ENCODE results near the gene DVL1. TPM values are rescaled to one million over a fixed set of nuclear protein-coding genes. Genes with fewer than 3 reads are reported as not detected.

DVL1 gene
- polyA plus RNA-seq, 4 donors = 24.6 to 52.2 (median 45.6) TPM

GRCh38 chr1:1286313-1287261 is 62.6 kb downstream of the DVL1 start:
- no peak for DNase-seq (ENCODE audit: low read depth in 4 of 4, low spot score in 2 of 4)

GRCh38 chr1:1285611-1286311 is 63.5 kb downstream of the DVL1 start:
- DNase-seq (ENCODE audit: low read depth in 4 of 4, low spot score in 2 of 4) = no peak

Other genes starting within 250 kb of the DVL1 start
- 10 to 100 TPM in 3 of 4 donors, 1 to 10 TPM in 1; 5.5 to 24.1 (median 14.1) TPM for gene C1orf159, start 233.3 kb downstream of the DVL1 start, polyA plus RNA-seq (ENCODE audit: insufficient read length in 4 of 4)
- gene TTLL10, start 175.5 kb downstream of the DVL1 start, polyA plus RNA-seq (ENCODE audit: insufficient read length in 4 of 4) = 1 to 10 TPM in 1 of 4 donors, under 1 TPM in 3; 0.41 to 1.1 (median 0.63) TPM
- gene TNFRSF18, start 142.8 kb downstream of the DVL1 start, polyA plus RNA-seq (ENCODE audit: insufficient read length in 4 of 4) = under 1 TPM; 0.29 to 0.79 (median 0.53) TPM
- 1 to 10 TPM; 1.7 to 3.1 (median 2.0) TPM for gene TNFRSF4, start 135.3 kb downstream of the DVL1 start, polyA plus RNA-seq (ENCODE audit: insufficient read length in 4 of 4)
- 100 to 1,000 TPM; 115 to 144 (median 130) TPM for gene SDF4, start 117.4 kb downstream of the DVL1 start, polyA plus RNA-seq (ENCODE audit: insufficient read length in 4 of 4)
- 10 to 100 TPM; 19.8 to 24.4 (median 21.4) TPM for gene B3GALT6, start 117.2 kb downstream of the DVL1 start, polyA plus RNA-seq (ENCODE audit: insufficient read length in 4 of 4)
- 10 to 100 TPM in 3 of 4 donors, 1 to 10 TPM in 1; 7.2 to 17.3 (median 14.9) TPM for gene C1QTNF12, start 102.7 kb downstream of the DVL1 start, polyA plus RNA-seq (ENCODE audit: insufficient read length in 4 of 4)
- 10 to 100 TPM; 40.9 to 68.6 (median 58.4) TPM for gene UBE2J2, start 75.6 kb downstream of the DVL1 start, polyA plus RNA-seq (ENCODE audit: insufficient read length in 4 of 4)
- gene SCNN1D, start 69.0 kb downstream of the DVL1 start, polyA plus RNA-seq (ENCODE audit: insufficient read length in 4 of 4) = 10 to 100 TPM in 1 of 4 donors, 1 to 10 TPM in 3; 2.4 to 10.2 (median 6.9) TPM
- gene ACAP3, start 41.5 kb downstream of the DVL1 start, polyA plus RNA-seq (ENCODE audit: insufficient read length in 4 of 4) = 10 to 100 TPM; 14.9 to 45.2 (median 33.0) TPM
- gene PUSL1, start 40.8 kb downstream of the DVL1 start, polyA plus RNA-seq (ENCODE audit: insufficient read length in 4 of 4) = 10 to 100 TPM in 2 of 4 donors, 1 to 10 TPM in 2; 7.3 to 12.4 (median 10.7) TPM
- 100 to 1,000 TPM in 3 of 4 donors, 10 to 100 TPM in 1; 94.8 to 169 (median 129) TPM for gene INTS11, start 24.8 kb downstream of the DVL1 start, polyA plus RNA-seq (ENCODE audit: insufficient read length in 4 of 4)
- gene CPTP, start 24.6 kb downstream of the DVL1 start, polyA plus RNA-seq (ENCODE audit: insufficient read length in 4 of 4) = 10 to 100 TPM; 12.4 to 21.1 (median 17.3) TPM
- gene TAS1R3, start 18.1 kb downstream of the DVL1 start, polyA plus RNA-seq (ENCODE audit: insufficient read length in 4 of 4) = under 1 TPM; 0.28 to 0.70 (median 0.45) TPM
- gene MXRA8, start 9.1 kb upstream of the DVL1 start, polyA plus RNA-seq (ENCODE audit: insufficient read length in 4 of 4) = 100 to 1,000 TPM; 164 to 219 (median 209) TPM
- gene AURKAIP1, start 25.8 kb upstream of the DVL1 start, polyA plus RNA-seq (ENCODE audit: insufficient read length in 4 of 4) = 100 to 1,000 TPM in 1 of 4 donors, 10 to 100 TPM in 3; 64.4 to 107 (median 84.7) TPM
- 100 to 1,000 TPM; 178 to 392 (median 277) TPM for gene CCNL2, start 49.9 kb upstream of the DVL1 start, polyA plus RNA-seq (ENCODE audit: insufficient read length in 4 of 4)
- gene MRPL20, start 57.9 kb upstream of the DVL1 start, polyA plus RNA-seq (ENCODE audit: insufficient read length in 4 of 4) = 100 to 1,000 TPM; 111 to 143 (median 117) TPM
- 10 to 100 TPM in 3 of 4 donors, 1 to 10 TPM in 1; 5.1 to 27.6 (median 12.1) TPM for gene ANKRD65, start 71.9 kb upstream of the DVL1 start, polyA plus RNA-seq (ENCODE audit: insufficient read length in 4 of 4)
- 100 to 1,000 TPM in 1 of 4 donors, 10 to 100 TPM in 3; 48.3 to 104 (median 66.7) TPM for gene VWA1, start 86.3 kb upstream of the DVL1 start, polyA plus RNA-seq (ENCODE audit: insufficient read length in 4 of 4)
- gene ATAD3C, start 100.3 kb upstream of the DVL1 start, polyA plus RNA-seq (ENCODE audit: insufficient read length in 4 of 4) = 1 to 10 TPM; 2.6 to 3.7 (median 2.9) TPM
- 10 to 100 TPM in 3 of 4 donors, 1 to 10 TPM in 1; 9.4 to 29.9 (median 20.5) TPM for gene ATAD3B, start 122.3 kb upstream of the DVL1 start, polyA plus RNA-seq (ENCODE audit: insufficient read length in 4 of 4)
- gene ATAD3A, start 162.7 kb upstream of the DVL1 start, polyA plus RNA-seq (ENCODE audit: insufficient read length in 4 of 4) = 10 to 100 TPM; 15.8 to 31.6 (median 24.4) TPM
- 1 to 10 TPM; 4.3 to 8.4 (median 7.3) TPM for gene TMEM240, start 191.2 kb upstream of the DVL1 start, polyA plus RNA-seq (ENCODE audit: insufficient read length in 4 of 4)
- gene SSU72, start 225.4 kb upstream of the DVL1 start, polyA plus RNA-seq (ENCODE audit: insufficient read length in 4 of 4) = 10 to 100 TPM; 76.6 to 95.9 (median 82.9) TPM

Measured in left renal cortex interstitium (tissue), 4 donors.